K562 (cell line): ENCODE data around the gene COX19. TPM values are rescaled to one million over a fixed set of nuclear protein-coding genes. Genes with fewer than 3 reads are reported as not detected.

Experiments used
- ATAC-seq: fragments of 200-7000 bp; cut with Tn5 transposase; 3 replicates; pipeline ENCODE4 v1.9.1; 2020; ENCODE audit warnings: moderate library complexity
- BruUV-seq: library from RNA; stranded (reverse); fragments of 400-500 nt; replicated peaks from 2 replicates; lab custom pipeline; 2021; lab: Mats Ljungman, UMichigan
- CTCF ChIA-PET: fragments of 300-600 bp; formaldehyde crosslinking; extraction: SDS; loops from one replicate; lab custom pipeline; 2021; ENCODE audit warnings: low intra/inter-chr PET ratio; lab: Yijun Ruan, JAX
- POLR2A ChIA-PET: fragments of 300-600, 350-650 bp; sonication (Branson Sonifier 250); formaldehyde crosslinking; extraction: SDS; loops from one replicate; lab custom pipeline; 2021; ENCODE audit warnings: antibody characterized with exemption, inconsistent platforms; lab: Yijun Ruan, JAX
- DNase-seq, 4 experiments: peaks; one replicate each; pipeline versions ENCODE4 v3.0.0 to v3.0.0-alpha.2; 2011 to 2018; ENCODE audit warnings: low spot score in 3 of 4, mixed read lengths in 3 of 4; ENCODE audit errors: extremely low read depth in 1 of 4
- FAIRE-seq: peaks from 2 replicates; lab custom pipeline; 2011; peaks lifted over from hg19 to GRCh38; lab: Jason Lieb, UNC
- H2AFZ ChIP-seq: 2 replicates; pipeline ENCODE4 v1.6.0; 2011; ENCODE audit warnings: low read depth, low read length, control low read depth, inconsistent platforms
- H3K27ac ChIP-seq: fragments of 200-600 bp; 3 replicates; pipeline ENCODE4 v1.8.0; 2011; ENCODE audit warnings: low read depth, mild to moderate bottlenecking, control low read depth, inconsistent platforms, low read length, moderate library complexity, mixed read lengths; ENCODE audit errors: extremely low read depth
- H3K27me3 ChIP-seq, 2 experiments: fragments of 300-600 bp in 1 of 2; 2 replicates in 1 of 2; 3 replicates in 1 of 2; pipeline versions ENCODE4 v1.6.0 to v1.8.0; 2011; ENCODE audit warnings: inconsistent platforms in 2 of 2, low read length in 2 of 2, mild to moderate bottlenecking in 1 of 2, mixed read lengths in 1 of 2, moderate library complexity in 1 of 2; ENCODE audit not compliant: control insufficient read depth in 2 of 2, insufficient read depth in 2 of 2
- H3K36me3 ChIP-seq: fragments of 300-600 bp; 3 replicates; pipeline ENCODE4 v1.8.0; 2011; ENCODE audit warnings: mild to moderate bottlenecking, low read length, inconsistent platforms; ENCODE audit not compliant: control insufficient read depth, insufficient read depth
- H3K4me1 ChIP-seq, 2 experiments: fragments of 200-600 bp in 1 of 2; replicated peaks in 1 of 2; 2 replicates in 1 of 2; 3 replicates in 1 of 2; pipeline versions ENCODE4 v1.5.1 to v1.8.0; 2011; ENCODE audit warnings: inconsistent platforms in 2 of 2, low read length in 2 of 2, mild to moderate bottlenecking in 1 of 2, mixed read lengths in 1 of 2, moderate library complexity in 1 of 2; ENCODE audit not compliant: control insufficient read depth in 2 of 2, insufficient read depth in 2 of 2
- H3K4me2 ChIP-seq: 2 replicates; pipeline ENCODE4 v1.6.1; 2011; ENCODE audit warnings: low read length, control low read depth, inconsistent platforms, mixed read lengths; ENCODE audit not compliant: insufficient read depth
- H3K4me3 ChIP-seq: fragments of 200-600 bp; sonication (generic), shearing (Covaris generic); 2 replicates; pipeline ENCODE4 v1.5.1; 2016; ENCODE audit warnings: control low read depth, inconsistent platforms
- H3K79me2 ChIP-seq: fragments of 200-600 bp; 3 replicates; pipeline ENCODE4 v1.8.0; 2011; ENCODE audit warnings: low read length, inconsistent platforms; ENCODE audit not compliant: control insufficient read depth, insufficient read depth
- H3K9ac ChIP-seq, 2 experiments: 2 replicates each; pipeline versions ENCODE4 v1.6.0 to v1.6.1; 2011; ENCODE audit warnings: low read depth in 2 of 2, low read length in 2 of 2, control low read depth in 1 of 2, inconsistent platforms in 1 of 2, mild to moderate bottlenecking in 1 of 2, mixed read lengths in 1 of 2; ENCODE audit not compliant: insufficient read depth in 1 of 2
- H3K9me1 ChIP-seq: one replicate; pipeline ENCODE4 v1.6.0; 2011; ENCODE audit warnings: inconsistent platforms, mild to moderate bottlenecking, low read length, moderate library complexity; ENCODE audit not compliant: control insufficient read depth, insufficient read depth
- H3K9me3 ChIP-seq: replicated peaks from 2 replicates; pipeline ENCODE4 v1.5.1; 2011; ENCODE audit warnings: low read depth, low read length, inconsistent platforms; ENCODE audit not compliant: control insufficient read depth, insufficient read depth
- H4K20me1 ChIP-seq: replicated peaks from 2 replicates; pipeline ENCODE4 v1.6.1; 2011; ENCODE audit warnings: low read length, inconsistent platforms, mixed read lengths; ENCODE audit not compliant: control insufficient read depth, insufficient read depth
- CLOCK ChIP-seq: fragments of 250-450 bp; sonication (Bioruptor Pico); IDR thresholded peaks from 2 replicates; pipeline ENCODE4 v1.4.0; 2020; ENCODE audit warnings: mild to moderate bottlenecking, moderate library complexity, borderline replicate concordance
- POLR2G ChIP-seq: fragments of 200-400 bp; formaldehyde crosslinking; IDR thresholded peaks from 2 replicates; pipeline ENCODE4 v1.6.1; 2017; ENCODE audit warnings: low read depth, mild to moderate bottlenecking, antibody characterized with exemption, low read length, moderate library complexity
- RBM22 ChIP-seq: fragments of 200-400 bp; formaldehyde crosslinking; IDR thresholded peaks from 2 replicates; pipeline ENCODE4 v1.6.1; 2018; ENCODE audit warnings: low read length, low read depth; ENCODE audit not compliant: poor library complexity, severe bottlenecking
- WGBS: fragments of 100-300 bp; shearing (Covaris generic); methylation state at CpG from one replicate; pipeline ENCODE4 v1.1.6; 2016; ENCODE audit warnings: low coverage, mixed read lengths; ENCODE audit not compliant: insufficient coverage; ENCODE audit errors: missing lambda C conversion rate; 5-methylcytosine and 5-hydroxymethylcytosine counted together
- in situ Hi-C: fragments of 300-500 bp; cut with MboI; formaldehyde crosslinking; loops from 4 replicates; pipeline ENCODE4 v1.15.0; 2018; ENCODE audit warnings: inconsistent platforms, mixed read lengths
- intact Hi-C: fragments of 100-400 bp; cut with micrococcal nuclease; formaldehyde crosslinking; loops from 2 replicates; pipeline ENCODE4 v1.14.2; 2022
- polyA plus RNA-seq, 8 experiments: library from polyadenylated mRNA; depleted of rRNA in 4 of 8; stranded (reverse) in 5 of 8; unstranded in 3 of 8; fragments of >200 nt; fragmentation: Nextera tagmentation in 2 of 8; fragmentation: Illumina TruSeq in 1 of 8; extraction: Ambion mirVana in 2 of 8; extraction: Trizol in 1 of 8; gene quantifications; 2 replicates each; pipeline versions ENCODE4 v1.2.1 to v1.2.3, GENCODE V29; 2011 to 2014; ENCODE audit warnings: inconsistent platforms in 1 of 8, missing spikeins in 1 of 8
- total RNA-seq, 7 experiments: library from RNA; depleted of rRNA in 6 of 7; stranded (reverse); fragments of >200 nt in 6 of 7; fragmentation: Illumina TruSeq in 2 of 7; extraction: Trizol in 2 of 7; gene quantifications; 2 replicates each; pipeline versions ENCODE4 v1.2.1 to v1.2.3, GENCODE V29; 2011 to 2021; ENCODE audit warnings: low replicate concordance in 1 of 7

The COX19 gene
- total and polyA plus RNA-seq, 9 of the 15 experiments (the other 6 are each of a cell fraction or from before 2014, with no cell fraction given) = 5.2 to 10.5 (median 7.9) TPM

- in situ Hi-C loops = loop anchor here (5.0 to 25.0 kb wide), 2 partner anchors 35 to 170 kb away; partner anchors contain the start of gene ZFAND2A
- no TSS peak for BruUV-seq
- Histone ChIP-seq H3K9me3 (no peaks in the 10 kb centered on the region), H3K4me1 (peaks cover 0 to 82% of the 10 kb centered on the region in 2 experiments; a peak in 2 of 5 replicates), H3K79me2 (no peaks in the 10 kb centered on the region), H3K9me1 (no peaks in the 10 kb centered on the region), H3K9ac (no peak overlapping the region; a peak in 1 of 4 replicates), H3K36me3 (peaks cover 4% of the 10 kb centered on the region; the same call in 1 of the 3 replicates), H2AFZ (no peak overlapping the region), H3K27me3 (no peaks in the 10 kb centered on the region)
- no peak for DNase-seq
- intact Hi-C loops = no loop called here
- TF ChIP-seq CLOCK (no peak), RBM22 (peak; percentile 37), POLR2G (peak; percentile 66)
- TF ChIP-seq, all 486 proteins: peak for 2
- Histone ChIP-seq H3K27ac (no peak overlapping the region), H3K4me2 (no peak overlapping the region), H3K4me3 (no peak overlapping the region), H4K20me1 (no peaks in the 10 kb centered on the region)
- POLR2A ChIA-PET = interaction anchor here (0.9 to 2.4 kb wide), 5 partner anchors 10 to 185 kb away, joined by 4 to 7 read pairs (median 4); partner anchors contain the start of gene COX19
- CTCF ChIA-PET = interaction anchor here (0.6 to 4.1 kb wide), 11 partner anchors 17 to 483 kb away, joined by 3 to 111 read pairs (median 6); partner anchors contain the start of gene GPR146
- ATAC-seq = no peak
- FAIRE-seq = no peak
- WGBS = 40% methylated on average over 21 of the region's 34 CpGs
Measured at GRCh38 chr7:991729-992656, 16.6 kb upstream of the COX19 start.
